Lung (tissue), 12 donors: ENCODE data around the gene KCNK13. TPM values are rescaled to one million over a fixed set of nuclear protein-coding genes. Genes with fewer than 3 reads are reported as not detected.

Source experiments
- ATAC-seq: fragments of 200-7000 bp; cut with Tn5 transposase; one replicate; pipeline ENCODE4 v1.9.1; 2020; ENCODE audit warnings: moderate number of reproducible peaks; ENCODE audit not compliant: insufficient read depth, low FRiP score
- DNase-seq, 3 donors: peaks; one replicate each; pipeline ENCODE4 v3.0.0-alpha.2; 2013 to 2017
- H3K27ac ChIP-seq, 2 donors: one replicate each; pipeline ENCODE4 v1.5.1; 2013; ENCODE audit warnings: mild to moderate bottlenecking in 2 of 2, moderate library complexity in 2 of 2, control low read depth in 1 of 2, inconsistent platforms in 1 of 2, low read depth in 1 of 2, low read length in 1 of 2
- H3K27me3 ChIP-seq, 3 donors: one replicate each; pipeline ENCODE4 v1.5.1; 2013; ENCODE audit warnings: low read length in 2 of 3; ENCODE audit not compliant: control insufficient read depth in 3 of 3, insufficient read depth in 3 of 3
- H3K36me3 ChIP-seq, 4 donors: one replicate each; pipeline ENCODE4 v1.5.1; 2013; ENCODE audit warnings: low read length in 4 of 4, mild to moderate bottlenecking in 1 of 4, moderate library complexity in 1 of 4; ENCODE audit not compliant: control insufficient read depth in 4 of 4, insufficient read depth in 4 of 4
- H3K4me1 ChIP-seq, 5 donors: one replicate each; pipeline ENCODE4 v1.5.1; 2013; ENCODE audit warnings: low read length in 5 of 5, mild to moderate bottlenecking in 2 of 5, moderate library complexity in 1 of 5; ENCODE audit not compliant: control insufficient read depth in 5 of 5, insufficient read depth in 5 of 5
- H3K4me3 ChIP-seq: one replicate; pipeline ENCODE4 v1.5.1; 2013; ENCODE audit warnings: mild to moderate bottlenecking, control low read depth, moderate library complexity
- H3K9ac ChIP-seq, 2 donors: one replicate each; pipeline ENCODE4 v1.5.1; 2013; ENCODE audit warnings: low read length in 2 of 2, control low read depth in 1 of 2; ENCODE audit not compliant: insufficient read depth in 1 of 2
- H3K9me3 ChIP-seq, 4 donors: one replicate each; pipeline ENCODE4 v1.5.1; 2013; ENCODE audit warnings: low read length in 3 of 4, mild to moderate bottlenecking in 1 of 4, moderate library complexity in 1 of 4; ENCODE audit not compliant: control insufficient read depth in 4 of 4, insufficient read depth in 3 of 4
- WGBS, 2 donors: extraction: QIAGEN DNeasy Blood & Tissue Kit; methylation state at CpG; one replicate each; pipeline ENCODE4 v1.1.7; 2013; 5-methylcytosine and 5-hydroxymethylcytosine counted together
- polyA plus RNA-seq, 2 donors: library from polyadenylated mRNA; stranded (reverse); fragments of 200-250 nt; gene quantifications; one replicate each; pipeline ENCODE4 v1.2.1, GENCODE V29; 2013
- total RNA-seq, 2 donors: library from RNA; depleted of rRNA in 1 of 2; stranded (reverse); fragments of >200 nt in 1 of 2; gene quantifications; one replicate each; pipeline ENCODE4 v1.2.1, GENCODE V29; 2014 to 2021
- TF ChIP-seq, protein P1 (sequence below): IDR thresholded peaks from 2 replicates; pipeline ENCODE4 v1.5.1; 2012; ENCODE audit warnings: mild to moderate bottlenecking; ENCODE audit errors: control extremely low read depth, extremely low read depth
- donor health status: control.
- donor health status: control.
- donor health status: Bipolar disorder and iron deficiency.
- donor health status: healthy.
- donor health status: DM: yes; HTN: yes; CAD: no.

KCNK13 gene
- total and polyA plus RNA-seq, 4 donors: 0.34 to 1.4 (median 0.57) TPM

DNA sequence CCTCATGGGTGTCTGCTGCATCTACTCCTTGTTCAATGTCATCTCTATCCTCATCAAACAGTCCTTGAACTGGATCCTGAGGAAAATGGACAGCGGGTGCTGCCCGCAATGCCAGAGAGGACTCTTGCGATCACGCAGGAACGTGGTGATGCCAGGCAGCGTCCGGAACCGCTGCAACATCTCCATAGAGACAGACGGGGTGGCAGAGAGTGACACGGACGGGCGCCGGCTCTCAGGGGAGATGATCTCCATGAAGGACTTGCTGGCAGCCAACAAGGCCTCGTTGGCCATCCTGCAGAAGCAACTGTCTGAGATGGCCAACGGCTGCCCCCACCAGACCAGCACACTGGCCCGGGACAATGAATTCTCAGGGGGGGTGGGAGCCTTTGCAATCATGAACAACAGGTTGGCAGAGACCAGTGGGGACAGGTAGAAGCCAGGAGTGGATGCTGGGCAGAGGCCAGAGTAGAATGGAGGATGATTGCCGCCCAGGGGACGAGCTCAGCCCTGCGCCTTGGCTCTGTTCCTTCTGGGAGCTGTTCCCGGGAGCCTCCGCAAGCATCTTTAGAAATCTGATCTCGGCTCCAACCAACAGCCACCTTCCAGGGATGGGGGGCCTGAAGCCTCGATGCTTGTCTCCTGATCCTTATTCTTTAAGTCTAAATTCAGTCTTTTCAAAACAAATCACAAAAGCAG lies 122.9 kb downstream of the KCNK13 start:
- WGBS, 2 donors: 89% methylated on average over 23 of the region's 23 CpGs
- Histone ChIP-seq H3K27ac (no peak overlapping the region), H3K4me3 (no peak overlapping the region), H3K4me1 (no peaks in the 10 kb centered on the region), H3K9ac (no peak overlapping the region), H3K27me3 (no peaks in the 10 kb centered on the region), H3K9me3 (peaks cover 0 to 5% (median 0%) of the 10 kb centered on the region in 4 donors), H3K36me3 (no peaks in the 10 kb centered on the region)
- TF ChIP-seq, protein P1, sequence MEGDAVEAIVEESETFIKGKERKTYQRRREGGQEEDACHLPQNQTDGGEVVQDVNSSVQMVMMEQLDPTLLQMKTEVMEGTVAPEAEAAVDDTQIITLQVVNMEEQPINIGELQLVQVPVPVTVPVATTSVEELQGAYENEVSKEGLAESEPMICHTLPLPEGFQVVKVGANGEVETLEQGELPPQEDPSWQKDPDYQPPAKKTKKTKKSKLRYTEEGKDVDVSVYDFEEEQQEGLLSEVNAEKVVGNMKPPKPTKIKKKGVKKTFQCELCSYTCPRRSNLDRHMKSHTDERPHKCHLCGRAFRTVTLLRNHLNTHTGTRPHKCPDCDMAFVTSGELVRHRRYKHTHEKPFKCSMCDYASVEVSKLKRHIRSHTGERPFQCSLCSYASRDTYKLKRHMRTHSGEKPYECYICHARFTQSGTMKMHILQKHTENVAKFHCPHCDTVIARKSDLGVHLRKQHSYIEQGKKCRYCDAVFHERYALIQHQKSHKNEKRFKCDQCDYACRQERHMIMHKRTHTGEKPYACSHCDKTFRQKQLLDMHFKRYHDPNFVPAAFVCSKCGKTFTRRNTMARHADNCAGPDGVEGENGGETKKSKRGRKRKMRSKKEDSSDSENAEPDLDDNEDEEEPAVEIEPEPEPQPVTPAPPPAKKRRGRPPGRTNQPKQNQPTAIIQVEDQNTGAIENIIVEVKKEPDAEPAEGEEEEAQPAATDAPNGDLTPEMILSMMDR: no peak
- no peak for ATAC-seq
- DNase-seq: no peak

DNA sequence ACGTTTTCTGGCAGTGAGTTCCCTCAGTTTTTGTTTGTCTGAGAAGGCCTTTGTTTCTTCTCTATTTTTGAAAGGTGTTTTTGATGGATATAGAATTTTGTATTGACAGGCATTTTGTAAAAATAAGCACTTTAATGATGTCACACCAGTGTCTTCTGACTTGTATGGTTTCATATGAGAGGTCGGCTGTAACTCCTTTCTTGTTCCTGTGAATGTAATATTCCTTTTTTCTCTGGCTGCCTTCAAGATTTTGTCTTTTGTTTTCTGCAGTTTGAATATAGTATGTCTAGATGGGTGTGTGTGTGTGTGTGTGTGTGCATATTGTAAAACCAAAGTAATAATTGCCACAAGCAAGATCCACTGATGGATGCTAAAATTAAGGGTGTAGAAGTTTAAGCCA lies 126.8 kb downstream of the KCNK13 start:
- H3K9ac ChIP-seq: no peak overlapping the region
- no peaks in the 10 kb centered on the region for H3K4me1 ChIP-seq
- H3K27me3 ChIP-seq: no peaks in the 10 kb centered on the region
- peaks cover 0 to 3% (median 0%) of the 10 kb centered on the region in 4 donors for H3K9me3 ChIP-seq
- H3K36me3 ChIP-seq: no peaks in the 10 kb centered on the region
- TF ChIP-seq, protein P1: no peak
- no peak for DNase-seq
- 89% methylated on average over 2 of the region's 2 CpGs for WGBS, 2 donors
- no peak for ATAC-seq
- no peak overlapping the region for H3K27ac ChIP-seq
- no peak overlapping the region for H3K4me3 ChIP-seq

DNA sequence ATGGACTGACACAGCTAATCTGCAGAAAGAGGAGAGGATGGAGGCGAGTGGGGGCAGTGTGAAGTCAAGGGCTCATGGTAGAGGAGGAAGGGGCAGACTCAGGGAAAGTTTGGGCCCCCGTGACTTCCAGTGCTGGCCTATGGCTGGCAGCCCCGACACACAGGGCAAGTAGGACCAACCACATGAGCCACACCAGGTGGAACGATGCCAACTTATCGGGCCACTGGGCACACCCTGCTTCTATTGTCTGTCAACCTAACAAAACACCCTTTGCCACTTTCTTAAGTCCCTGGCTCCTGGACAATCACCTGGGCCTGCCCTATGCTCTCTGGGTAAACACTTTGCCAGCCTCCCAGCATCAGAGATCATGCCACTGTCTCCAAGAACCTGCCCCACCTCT lies 129.4 kb downstream of the KCNK13 start:
- DNase-seq (no peak), ATAC-seq (no peak)
- Histone ChIP-seq H3K4me1 (no peaks in the 10 kb centered on the region), H3K9ac (no peak overlapping the region), H3K27ac (no peak overlapping the region), H3K27me3 (peaks cover 0 to 8% (median 0%) of the 10 kb centered on the region in 3 donors), H3K9me3 (no peaks in the 10 kb centered on the region), H3K4me3 (no peak overlapping the region), H3K36me3 (no peaks in the 10 kb centered on the region)
- TF ChIP-seq, protein P1: no peak
- 82 to 84% methylated on average over 5 of the region's 5 CpGs for WGBS, 2 donors

DNA sequence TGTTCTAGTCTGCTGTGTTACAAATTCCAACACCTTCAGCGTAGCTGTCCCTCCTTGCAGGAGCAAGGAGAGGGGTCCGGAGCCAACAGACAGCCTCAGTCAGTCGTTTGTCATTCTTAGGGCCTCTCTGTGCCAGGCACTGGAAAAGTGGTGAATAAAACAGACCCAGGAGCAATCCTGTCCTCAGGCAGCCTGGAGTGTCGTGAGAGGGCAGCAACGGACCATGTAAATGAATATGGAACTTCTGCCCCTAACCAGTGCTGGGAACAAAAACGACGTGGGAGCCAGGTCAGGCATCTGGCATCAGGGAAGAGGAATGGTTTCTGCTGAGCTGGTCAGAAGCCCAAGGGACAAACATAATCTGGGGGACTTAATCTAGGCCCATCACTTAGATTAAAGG lies 129.8 kb downstream of the KCNK13 start:
- no peak overlapping the region for H3K9ac ChIP-seq
- H3K27me3 ChIP-seq: peaks cover 0 to 8% (median 0%) of the 10 kb centered on the region in 3 donors
- ATAC-seq: no peak
- no peak overlapping the region for H3K4me3 ChIP-seq
- H3K27ac ChIP-seq: no peak overlapping the region
- DNase-seq: no peak
- TF ChIP-seq, protein P1: no peak
- WGBS, 2 donors: 77 to 92% methylated on average over 7 of the region's 7 CpGs
- no peaks in the 10 kb centered on the region for H3K36me3 ChIP-seq
- no peaks in the 10 kb centered on the region for H3K4me1 ChIP-seq
- no peaks in the 10 kb centered on the region for H3K9me3 ChIP-seq
